Stimulated activated naive CD8-positive, alpha-beta T cell treated with anti-CD3 and anti-CD28 coated beads, Interleukin-15, Interleukin-2, amounts not matched to agents 100 U/mL and 50 U/mL, for 24 hours (primary cell): ENCODE results near the gene ZBTB47.

ENCODE experiments used
- ATAC-seq: fragments of 150-1000 bp; cut with Tn5 transposase; one replicate; pipeline ENCODE4 v1.10.0; 2021
- DNase-seq: peaks from one replicate; pipeline ENCODE4 v3.0.0; 2021

Gene ZBTB47

GRCh38 chr3:42653560-42654330, at the start of gene ZBTB47:
TSS of gene ZBTB47 (plus strand) at chr3:42653697. CDS start at chr3:42658356, 4,659 bp downstream.
- ATAC-seq (no peak), DNase-seq (no peak)

GRCh38 chr3:42605546-42606173, 47.8 kb upstream of the ZBTB47 start:
- no peak for ATAC-seq
- DNase-seq = no peak

GRCh38 chr3:42608581-42608980, 44.9 kb upstream of the ZBTB47 start:
- DNase-seq (no peak), ATAC-seq (no peak)

GRCh38 chr3:42610976-42611375, 42.5 kb upstream of the ZBTB47 start:
- DNase-seq (no peak), ATAC-seq (no peak)

GRCh38 chr3:42612217-42612616, 41.3 kb upstream of the ZBTB47 start:
- no peak for DNase-seq
- no peak for ATAC-seq

GRCh38 chr3:42612928-42613327, 40.6 kb upstream of the ZBTB47 start:
- ATAC-seq (no peak), DNase-seq (no peak)

GRCh38 chr3:42613462-42613861, 40.0 kb upstream of the ZBTB47 start:
- ATAC-seq = no peak

GRCh38 chr3:42631620-42632019, 21.9 kb upstream of the ZBTB47 start:
- no peak for ATAC-seq
- no peak for DNase-seq

More at GRCh38 chr3:42613462-42613861, 40.0 kb upstream of the ZBTB47 start:
- DNase-seq = no peak

- no peak for DNase-seq
- no peak for ATAC-seq
These were observed 21.4 kb upstream of the ZBTB47 start for GRCh38 chr3:42632146-42632545.

- ATAC-seq = no peak
These were observed 20.0 kb upstream of the ZBTB47 start for GRCh38 chr3:42633544-42633943.

GRCh38 chr3:42635111-42635510, 18.4 kb upstream of the ZBTB47 start:
- ATAC-seq = peak; percentile 63
- no peak for DNase-seq

More at GRCh38 chr3:42633544-42633943, 20.0 kb upstream of the ZBTB47 start:
- no peak for DNase-seq

GRCh38 chr3:42637001-42637400, 16.5 kb upstream of the ZBTB47 start:
- ATAC-seq (no peak), DNase-seq (no peak)

GRCh38 chr3:42638339-42638842, 15.1 kb upstream of the ZBTB47 start:
- peak; percentile 86 for ATAC-seq
- no peak for DNase-seq

- no peak for ATAC-seq
- DNase-seq = no peak
These were observed 14.3 kb upstream of the ZBTB47 start for GRCh38 chr3:42639192-42639591.

GRCh38 chr3:42640129-42640528, 13.4 kb upstream of the ZBTB47 start:
- ATAC-seq = no peak
- DNase-seq = no peak

GRCh38 chr3:42640771-42641370, 12.6 kb upstream of the ZBTB47 start:
- no peak for ATAC-seq

GRCh38 chr3:42647821-42648459, 5.6 kb upstream of the ZBTB47 start:
- no peak for ATAC-seq
- DNase-seq = no peak

More at GRCh38 chr3:42640771-42641370, 12.6 kb upstream of the ZBTB47 start:
- no peak for DNase-seq

GRCh38 chr3:42649006-42649405, 4.5 kb upstream of the ZBTB47 start:
- DNase-seq (no peak), ATAC-seq (no peak)

- ATAC-seq (no peak), DNase-seq (no peak)
These were observed 3.7 kb upstream of the ZBTB47 start for GRCh38 chr3:42649783-42650182.

GRCh38 chr3:42651248-42652091, 2.0 kb upstream of the ZBTB47 start:
- ATAC-seq (no peak), DNase-seq (no peak)

GRCh38 chr3:42652251-42652610, 1.3 kb upstream of the ZBTB47 start:
- ATAC-seq (no peak), DNase-seq (no peak)
